Neuron (in vitro differentiated cells): ENCODE results near the gene LGR4.

Experiments
- H2AFZ ChIP-seq: one replicate; pipeline ENCODE4 v1.6.1; 2013; ENCODE audit warnings: low read depth, mild to moderate bottlenecking, inconsistent platforms, low read length, moderate library complexity
- H3K27me3 ChIP-seq: one replicate; pipeline ENCODE4 v1.6.1; 2013; ENCODE audit warnings: low read length; ENCODE audit not compliant: insufficient read depth
- H3K36me3 ChIP-seq: one replicate; pipeline ENCODE4 v1.6.1; 2013; ENCODE audit warnings: low read length; ENCODE audit not compliant: insufficient read depth
- H3K4me1 ChIP-seq: one replicate; pipeline ENCODE4 v1.6.1; 2013; ENCODE audit warnings: low read length; ENCODE audit not compliant: insufficient read depth
- H3K4me3 ChIP-seq: 2 replicates; pipeline ENCODE4 v1.5.1; 2013; ENCODE audit warnings: mild to moderate bottlenecking, low read length, moderate library complexity
- H3K9me3 ChIP-seq: one replicate; pipeline ENCODE4 v1.6.1; 2013; ENCODE audit warnings: low read length

The LGR4 gene

GRCh38 chr11:27394781-27395228 is 77.8 kb downstream of the LGR4 start:
- peaks cover 21% of the 10 kb centered on the region for H3K36me3 ChIP-seq
- H3K27me3 ChIP-seq = no peaks in the 10 kb centered on the region
- no peaks in the 10 kb centered on the region for H3K9me3 ChIP-seq
- H3K4me3 ChIP-seq = no peak overlapping the region
- peaks cover 50% of the 10 kb centered on the region for H3K4me1 ChIP-seq
- no peak overlapping the region for H2AFZ ChIP-seq

GRCh38 chr11:27392278-27393114 is 80.1 kb downstream of the LGR4 start:
- Histone ChIP-seq H3K4me1 (peaks cover 61% of the 10 kb centered on the region), H3K27me3 (no peaks in the 10 kb centered on the region), H3K4me3 (no peak overlapping the region), H3K36me3 (peaks cover 19% of the 10 kb centered on the region), H2AFZ (no peak overlapping the region), H3K9me3 (no peaks in the 10 kb centered on the region)

DNA sequence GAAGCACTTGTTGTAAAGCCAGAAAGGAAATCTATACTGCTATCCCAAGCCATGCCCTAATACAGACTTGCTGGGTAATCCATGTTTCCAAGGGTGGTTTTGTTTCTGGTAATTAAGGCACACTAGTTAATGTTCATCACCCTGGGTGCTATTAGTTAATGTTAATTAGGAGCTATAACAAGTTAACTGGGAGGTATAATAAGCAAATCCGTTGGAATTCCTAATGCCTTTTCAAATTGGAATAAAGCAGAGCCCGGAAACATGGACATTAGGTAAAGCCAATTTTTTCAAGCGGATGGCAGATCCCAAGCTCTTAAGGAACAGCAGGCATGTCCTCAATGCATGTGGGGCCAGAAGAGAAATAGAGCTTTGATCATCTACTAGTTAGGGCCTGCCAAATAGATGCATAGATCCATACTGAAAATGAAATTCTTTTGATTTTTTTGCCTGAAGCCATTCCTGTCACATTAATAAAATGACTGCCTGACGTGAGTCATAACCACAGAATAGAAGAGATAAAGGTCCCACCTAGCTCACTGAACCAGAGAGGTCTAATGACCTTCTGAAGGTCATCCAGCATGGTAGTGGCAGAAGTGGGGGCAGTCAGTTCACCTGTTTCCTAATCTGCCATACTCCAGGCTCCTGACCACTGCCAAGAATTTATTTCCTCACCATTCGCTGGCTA is 81.1 kb downstream of the LGR4 start:
- H2AFZ ChIP-seq = no peak overlapping the region
- H3K4me1 ChIP-seq = peaks cover 61% of the 10 kb centered on the region

GRCh38 chr11:27390318-27391295 is 82.0 kb downstream of the LGR4 start:
- H2AFZ ChIP-seq = no peak overlapping the region
- peaks cover 56% of the 10 kb centered on the region for H3K4me1 ChIP-seq
- H3K9me3 ChIP-seq = no peaks in the 10 kb centered on the region
- H3K4me3 ChIP-seq = no peak overlapping the region
- H3K27me3 ChIP-seq = no peaks in the 10 kb centered on the region
- H3K36me3 ChIP-seq = peaks cover 31% of the 10 kb centered on the region

More for the DNA sequence above, 81.1 kb downstream of the LGR4 start:
- Histone ChIP-seq H3K36me3 (peaks cover 26% of the 10 kb centered on the region), H3K9me3 (no peaks in the 10 kb centered on the region), H3K4me3 (no peak overlapping the region), H3K27me3 (no peaks in the 10 kb centered on the region)

- Histone ChIP-seq H3K9me3 (no peaks in the 10 kb centered on the region), H3K36me3 (peaks cover 46% of the 10 kb centered on the region), H2AFZ (no peak overlapping the region), H3K4me1 (peaks cover 48% of the 10 kb centered on the region), H3K4me3 (no peak overlapping the region), H3K27me3 (no peaks in the 10 kb centered on the region)
Observed at GRCh38 chr11:27388869-27389268, 83.7 kb downstream of the LGR4 start.

DNA sequence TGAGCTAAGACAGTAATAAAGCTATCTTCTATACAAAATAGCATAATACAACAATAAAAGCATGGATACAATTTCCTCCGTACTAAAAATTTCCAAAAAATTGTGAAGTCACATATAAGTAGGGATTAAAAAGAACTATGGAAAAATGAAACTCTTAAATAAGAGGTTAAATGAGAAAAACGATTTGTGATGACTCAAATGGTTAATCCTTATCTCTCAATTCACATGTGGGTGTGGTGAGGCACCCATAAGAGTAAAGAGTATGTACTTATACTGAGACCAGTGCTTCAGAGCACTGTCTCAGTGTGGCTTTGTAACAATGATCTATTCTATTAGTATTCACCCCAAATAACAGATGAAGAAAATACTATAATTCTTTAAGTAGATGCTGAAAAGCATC is 84.6 kb downstream of the LGR4 start:
- no peaks in the 10 kb centered on the region for H3K27me3 ChIP-seq
- peaks cover 41% of the 10 kb centered on the region for H3K4me1 ChIP-seq
- H2AFZ ChIP-seq = no peak overlapping the region
- peaks cover 55% of the 10 kb centered on the region for H3K36me3 ChIP-seq
- no peaks in the 10 kb centered on the region for H3K9me3 ChIP-seq
- no peak overlapping the region for H3K4me3 ChIP-seq

DNA sequence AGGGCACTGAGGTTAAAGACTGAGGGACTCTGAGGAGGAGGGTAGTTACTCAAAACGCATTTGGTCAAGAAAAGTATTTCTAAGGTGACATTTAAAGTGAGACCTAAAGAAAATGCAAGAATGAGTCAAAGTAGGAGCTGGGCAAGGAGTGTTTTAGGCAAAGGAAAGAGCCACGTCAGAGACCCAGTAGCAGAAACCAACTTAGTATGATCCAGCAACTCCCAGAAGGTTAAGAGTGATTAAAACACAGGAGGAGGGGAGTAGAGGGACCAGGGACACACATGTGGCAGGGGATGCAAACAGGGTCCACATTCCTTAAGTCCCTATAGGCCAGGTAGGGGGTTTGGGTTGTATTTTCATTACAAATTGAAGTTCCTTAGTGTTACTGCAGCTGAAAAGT is 85.2 kb downstream of the LGR4 start:
- no peaks in the 10 kb centered on the region for H3K9me3 ChIP-seq
- peaks cover 34% of the 10 kb centered on the region for H3K4me1 ChIP-seq
- no peak overlapping the region for H2AFZ ChIP-seq
- H3K4me3 ChIP-seq = no peak overlapping the region
- H3K36me3 ChIP-seq = peaks cover 59% of the 10 kb centered on the region
- no peaks in the 10 kb centered on the region for H3K27me3 ChIP-seq

GRCh38 chr11:27386181-27386845 is 86.3 kb downstream of the LGR4 start:
- peaks cover 24% of the 10 kb centered on the region for H3K4me1 ChIP-seq

GRCh38 chr11:27385245-27385644 is 87.3 kb downstream of the LGR4 start:
- no peaks in the 10 kb centered on the region for H3K27me3 ChIP-seq
- peaks cover 72% of the 10 kb centered on the region for H3K36me3 ChIP-seq
- no peak overlapping the region for H3K4me3 ChIP-seq
- H3K4me1 ChIP-seq = peaks cover 14% of the 10 kb centered on the region
- H2AFZ ChIP-seq = no peak overlapping the region
- no peaks in the 10 kb centered on the region for H3K9me3 ChIP-seq

More at GRCh38 chr11:27386181-27386845, 86.3 kb downstream of the LGR4 start:
- Histone ChIP-seq H3K27me3 (no peaks in the 10 kb centered on the region), H3K4me3 (no peak overlapping the region), H3K9me3 (no peaks in the 10 kb centered on the region), H3K36me3 (peaks cover 68% of the 10 kb centered on the region), H2AFZ (no peak overlapping the region)

DNA sequence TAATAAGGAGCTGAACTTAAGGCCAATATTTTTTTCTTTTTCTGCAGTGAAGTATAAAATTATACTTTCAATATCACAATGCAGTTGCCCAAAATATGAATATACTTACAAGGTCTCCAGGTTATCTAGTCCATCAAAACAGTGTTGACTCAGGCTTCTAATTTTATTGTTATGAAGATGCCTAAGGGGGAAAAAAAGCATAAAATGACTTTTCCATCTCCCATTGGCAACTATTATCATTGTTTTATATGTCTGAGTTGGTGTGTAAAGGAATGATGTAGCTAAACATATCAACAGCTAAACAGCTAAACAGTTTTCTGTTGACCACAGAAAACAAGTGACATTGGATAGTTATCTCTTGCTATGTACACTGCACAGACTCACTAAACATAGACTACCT is 88.4 kb downstream of the LGR4 start:
- Histone ChIP-seq H3K4me1 (peaks cover 8% of the 10 kb centered on the region), H2AFZ (no peak overlapping the region), H3K4me3 (no peak overlapping the region), H3K9me3 (no peaks in the 10 kb centered on the region), H3K27me3 (no peaks in the 10 kb centered on the region), H3K36me3 (peaks cover 75% of the 10 kb centered on the region)

DNA sequence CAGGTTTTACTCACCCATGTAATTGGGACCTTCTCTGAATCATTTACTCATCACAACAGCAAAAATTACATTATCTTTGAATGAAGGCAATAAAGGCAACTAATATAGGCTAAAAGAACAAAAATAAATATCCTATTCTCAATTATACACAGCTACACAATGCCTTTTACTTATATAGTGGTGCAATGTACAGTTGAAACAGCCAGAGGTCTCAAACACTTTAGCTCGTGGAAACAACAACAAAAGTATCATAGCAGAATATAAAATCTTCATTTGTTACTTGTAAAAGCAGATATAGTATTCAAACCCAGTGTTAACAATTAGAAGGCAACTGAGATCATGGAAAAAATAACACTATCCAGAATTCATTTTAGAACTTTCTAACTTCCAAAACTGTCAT is 88.9 kb downstream of the LGR4 start:
- Histone ChIP-seq H3K27me3 (no peaks in the 10 kb centered on the region), H3K4me1 (peaks cover 3% of the 10 kb centered on the region), H2AFZ (no peak overlapping the region), H3K4me3 (no peak overlapping the region), H3K36me3 (peaks cover 78% of the 10 kb centered on the region), H3K9me3 (no peaks in the 10 kb centered on the region)

DNA sequence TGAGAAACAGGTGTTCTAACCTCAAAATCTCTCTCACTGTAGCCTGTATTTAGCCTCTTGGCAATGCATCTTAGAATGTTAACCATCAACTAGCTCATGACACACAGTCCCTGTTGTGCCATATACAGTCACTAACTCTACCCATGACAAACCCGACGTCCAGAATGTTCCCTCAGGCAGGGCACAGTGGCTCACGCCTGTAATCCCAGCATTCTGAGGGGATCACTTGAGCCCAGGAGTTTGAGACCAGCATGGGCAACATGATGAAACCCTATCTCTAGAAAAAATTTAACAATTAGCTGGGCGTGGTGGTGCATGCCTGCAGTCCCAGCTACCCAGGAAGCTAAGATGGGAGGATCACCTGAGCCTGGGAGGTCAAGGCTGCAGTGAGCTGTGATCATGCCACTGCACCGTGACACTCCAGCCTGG is 91.3 kb downstream of the LGR4 start:
- peaks cover 84% of the 10 kb centered on the region for H3K36me3 ChIP-seq
- no peaks in the 10 kb centered on the region for H3K4me1 ChIP-seq
- H3K4me3 ChIP-seq = no peak overlapping the region
- H3K9me3 ChIP-seq = no peaks in the 10 kb centered on the region
- H3K27me3 ChIP-seq = no peaks in the 10 kb centered on the region
- no peak overlapping the region for H2AFZ ChIP-seq
